ENCODE results near the gene UBE2I. TPM values are rescaled to one million over a fixed set of nuclear protein-coding genes. Genes with fewer than 3 reads are reported as not detected.

UBE2I gene
- polyA plus RNA-seq, 4 donors: 164 to 183 (median 167) TPM

Other genes with a start within 250 kb of the UBE2I start
- under 1 TPM in 2 of 4 donors, not detected in 2; 0.17 to 0.40 TPM for gene SSTR5, start 236.9 kb upstream of the UBE2I start, polyA plus RNA-seq (ENCODE audit: insufficient read length in 4 of 4)
- not detected for gene C1QTNF8, start 213.4 kb upstream of the UBE2I start, polyA plus RNA-seq (ENCODE audit: insufficient read length in 4 of 4)
- 10 to 100 TPM in 3 of 4 donors, 1 to 10 TPM in 1; 6.2 to 22.5 (median 17.5) TPM for gene CACNA1H, start 156.5 kb upstream of the UBE2I start, polyA plus RNA-seq (ENCODE audit: insufficient read length in 4 of 4)
- 1 to 10 TPM in 1 of 4 donors, under 1 TPM in 3; 0.30 to 1.1 (median 0.50) TPM for gene TPSG1, start 84.4 kb upstream of the UBE2I start, polyA plus RNA-seq (ENCODE audit: insufficient read length in 4 of 4)
- gene TPSB2, start 79.5 kb upstream of the UBE2I start, polyA plus RNA-seq (ENCODE audit: insufficient read length in 4 of 4): under 1 TPM in 1 of 4 donors, not detected in 3; 0.12 TPM
- under 1 TPM in 3 of 4 donors, not detected in 1; 0.16 to 0.48 (median 0.42) TPM for gene TPSAB1, start 68.9 kb upstream of the UBE2I start, polyA plus RNA-seq (ENCODE audit: insufficient read length in 4 of 4)
- gene TPSD1, start 53.6 kb upstream of the UBE2I start, polyA plus RNA-seq (ENCODE audit: insufficient read length in 4 of 4): not detected
- 1 to 10 TPM in 3 of 4 donors, under 1 TPM in 1; 0.91 to 8.0 (median 4.6) TPM for gene BAIAP3, start 24.0 kb downstream of the UBE2I start, polyA plus RNA-seq (ENCODE audit: insufficient read length in 4 of 4)
- 10 to 100 TPM; 36.0 to 59.7 (median 38.8) TPM for gene TSR3, start 42.2 kb downstream of the UBE2I start, polyA plus RNA-seq (ENCODE audit: insufficient read length in 4 of 4)
- 10 to 100 TPM; 54.1 to 76.1 (median 56.8) TPM for gene GNPTG, start 42.3 kb downstream of the UBE2I start, polyA plus RNA-seq (ENCODE audit: insufficient read length in 4 of 4)
- gene UNKL, start 105.1 kb downstream of the UBE2I start, polyA plus RNA-seq (ENCODE audit: insufficient read length in 4 of 4): 10 to 100 TPM; 10.2 to 29.3 (median 16.3) TPM
- gene UQCC4, start 111.1 kb downstream of the UBE2I start, polyA plus RNA-seq (ENCODE audit: insufficient read length in 4 of 4): 10 to 100 TPM; 10.5 to 14.2 (median 11.5) TPM
- under 1 TPM in 1 of 4 donors, not detected in 3; 0.25 TPM for gene PERCC1, start 121.4 kb downstream of the UBE2I start, polyA plus RNA-seq (ENCODE audit: insufficient read length in 4 of 4)
- 1 to 10 TPM; 1.4 to 4.1 (median 2.0) TPM for gene CCDC154, start 134.9 kb downstream of the UBE2I start, polyA plus RNA-seq (ENCODE audit: insufficient read length in 4 of 4)
- gene CLCN7, start 165.4 kb downstream of the UBE2I start, polyA plus RNA-seq (ENCODE audit: insufficient read length in 4 of 4): 10 to 100 TPM; 38.3 to 68.6 (median 47.1) TPM
- under 1 TPM in 1 of 4 donors, not detected in 3; 0.11 TPM for gene PTX4, start 179.3 kb downstream of the UBE2I start, polyA plus RNA-seq (ENCODE audit: insufficient read length in 4 of 4)
- 10 to 100 TPM; 23.3 to 51.8 (median 29.3) TPM for gene TELO2, start 183.7 kb downstream of the UBE2I start, polyA plus RNA-seq (ENCODE audit: insufficient read length in 4 of 4)
- gene TMEM204, start 224.0 kb downstream of the UBE2I start, polyA plus RNA-seq (ENCODE audit: insufficient read length in 4 of 4): 10 to 100 TPM; 14.7 to 22.7 (median 19.2) TPM

Measured in left renal pelvis (tissue), 4 donors.